IPS-20b (cell line): ENCODE measurements around the gene CFAP45.

Source experiments
- H3K27ac ChIP-seq: one replicate; pipeline ENCODE4 v1.5.1; 2013; ENCODE audit warnings: low read length
- H3K27me3 ChIP-seq: 2 replicates; pipeline ENCODE4 v1.6.1; 2013; ENCODE audit warnings: mild to moderate bottlenecking, low read length, inconsistent platforms; ENCODE audit not compliant: insufficient read depth
- H3K36me3 ChIP-seq: 2 replicates; pipeline ENCODE4 v1.6.1; 2013; ENCODE audit warnings: low read depth, mild to moderate bottlenecking, inconsistent platforms, low read length, moderate library complexity; ENCODE audit not compliant: insufficient read depth
- H3K4me1 ChIP-seq: 2 replicates; pipeline ENCODE4 v1.6.1; 2013; ENCODE audit warnings: mild to moderate bottlenecking, control low read depth, inconsistent platforms, low read length, moderate library complexity; ENCODE audit not compliant: insufficient read depth
- H3K4me3 ChIP-seq: 2 replicates; pipeline ENCODE4 v1.5.1; 2013; ENCODE audit warnings: mild to moderate bottlenecking, low read length, inconsistent platforms
- H3K9ac ChIP-seq: 2 replicates; pipeline ENCODE4 v1.6.1; 2013; ENCODE audit warnings: low read depth, mild to moderate bottlenecking, inconsistent platforms, low read length, moderate library complexity
- H3K9me3 ChIP-seq: 2 replicates; pipeline ENCODE4 v1.6.1; 2013; ENCODE audit warnings: mild to moderate bottlenecking, low read depth, low read length, inconsistent platforms; ENCODE audit not compliant: insufficient read depth

The CFAP45 gene

GRCh38 chr1:159927211-159927848 is 27.4 kb upstream of the CFAP45 start:
- Histone ChIP-seq H3K27me3 (peaks cover 19% of the 10 kb centered on the region), H3K36me3 (peaks cover 46% of the 10 kb centered on the region)

DNA sequence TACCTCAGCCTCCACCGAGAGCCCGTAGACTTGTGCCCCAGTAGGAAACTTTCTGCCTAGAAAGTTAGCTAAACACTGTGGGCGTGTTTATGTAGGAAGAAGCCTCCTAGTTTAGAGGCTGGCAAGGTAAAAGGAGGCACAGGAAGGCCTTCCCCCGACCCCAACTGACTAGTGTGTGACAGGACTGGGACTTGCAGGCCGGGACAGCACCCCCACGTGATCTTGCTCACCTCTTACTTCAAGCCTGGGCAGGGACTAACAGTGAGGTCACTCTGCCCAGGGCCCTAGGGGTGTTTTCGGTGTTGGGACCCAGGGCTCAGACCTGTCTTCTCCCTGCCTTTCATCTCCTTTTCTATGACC is 25.7 kb upstream of the CFAP45 start:
- H3K4me1 ChIP-seq = peaks cover 14% of the 10 kb centered on the region; the same call in 1 of the 2 replicates
- H3K27ac ChIP-seq = no peak overlapping the region
- H3K4me3 ChIP-seq = peak overlapping the region; percentile 71
- peaks cover 37% of the 10 kb centered on the region for H3K36me3 ChIP-seq
- no peaks in the 10 kb centered on the region for H3K9me3 ChIP-seq
- H3K27me3 ChIP-seq = peaks cover 19% of the 10 kb centered on the region
- H3K9ac ChIP-seq = peak overlapping the region; percentile 6; the same call in 1 of the 2 replicates

More at GRCh38 chr1:159927211-159927848, 27.4 kb upstream of the CFAP45 start:
- peaks cover 14% of the 10 kb centered on the region; the same call in 1 of the 2 replicates for H3K4me1 ChIP-seq
- H3K9ac ChIP-seq = no peak overlapping the region
- H3K27ac ChIP-seq = no peak overlapping the region
- no peaks in the 10 kb centered on the region for H3K9me3 ChIP-seq
- H3K4me3 ChIP-seq = no peak overlapping the region

GRCh38 chr1:159924791-159925718 is 25.1 kb upstream of the CFAP45 start, which contains the start of gene TAGLN2:
TAGLN2 (minus strand) TSS chr1:159925507; CDS start chr1:159920509, 4,998 bp downstream.
- peaks cover 19% of the 10 kb centered on the region for H3K27me3 ChIP-seq
- H3K36me3 ChIP-seq = peaks cover 33% of the 10 kb centered on the region
- no peak within 1 kb of the TSS for H3K27ac ChIP-seq
- H3K4me1 ChIP-seq = peaks cover 14% of the 10 kb centered on the region; the same call in 1 of the 2 replicates
- H3K4me3 ChIP-seq = peak within 1 kb of the TSS; percentile 71
- H3K9ac ChIP-seq = peak within 1 kb of the TSS; percentile 59
- H3K9me3 ChIP-seq = no peaks in the 10 kb centered on the region

DNA sequence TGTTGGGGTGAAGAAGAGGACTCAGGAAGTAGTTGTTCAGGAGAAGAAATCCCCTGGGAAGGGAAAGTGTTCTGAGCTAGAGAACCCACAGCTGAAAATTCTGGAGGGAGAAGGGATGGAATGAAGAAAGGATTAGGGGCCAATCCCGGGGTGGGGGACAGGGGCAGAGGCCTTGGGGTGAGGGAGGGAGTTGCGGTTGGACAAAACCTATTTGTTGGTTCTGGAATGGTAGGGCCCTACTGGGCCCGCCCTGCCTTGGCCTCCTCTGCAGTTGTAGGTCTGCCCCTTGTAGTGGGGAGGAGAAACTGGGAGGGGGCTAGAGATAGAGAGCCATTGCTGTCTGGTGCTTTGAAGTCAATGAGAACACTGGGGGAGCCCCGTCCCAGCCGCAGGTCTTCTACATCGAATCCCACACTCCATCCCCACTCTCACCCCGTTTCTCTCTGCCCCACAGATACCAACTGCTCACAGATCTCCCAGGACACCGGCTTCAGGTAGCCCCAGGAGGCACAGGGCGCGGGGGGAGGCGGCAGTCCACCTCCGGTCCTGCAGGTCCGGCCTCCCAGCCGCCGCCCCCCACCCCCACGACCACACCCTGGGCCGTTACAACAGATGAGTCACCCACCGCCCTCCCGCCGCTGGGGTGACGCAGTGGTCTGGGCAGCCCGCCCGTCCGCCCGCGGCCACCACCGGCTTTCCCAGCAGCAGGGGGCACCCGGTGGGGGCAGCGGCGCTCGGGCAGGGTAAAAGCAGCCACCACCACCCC is 24.2 kb upstream of the CFAP45 start:
- H3K27me3 ChIP-seq = peaks cover 19% of the 10 kb centered on the region
- peak overlapping the region; percentile 71 for H3K4me3 ChIP-seq
- peaks cover 14% of the 10 kb centered on the region; the same call in 1 of the 2 replicates for H3K4me1 ChIP-seq
- no peaks in the 10 kb centered on the region for H3K9me3 ChIP-seq
- peak overlapping the region; percentile 59; the same call in 1 of the 2 replicates for H3K9ac ChIP-seq
- H3K36me3 ChIP-seq = peaks cover 33% of the 10 kb centered on the region
- H3K27ac ChIP-seq = no peak overlapping the region

- H3K4me1 ChIP-seq = peaks cover 14% of the 10 kb centered on the region; the same call in 1 of the 2 replicates
- peaks cover 35% of the 10 kb centered on the region for H3K36me3 ChIP-seq
- H3K27ac ChIP-seq = no peak overlapping the region
- H3K27me3 ChIP-seq = peaks cover 19% of the 10 kb centered on the region
- H3K9me3 ChIP-seq = no peaks in the 10 kb centered on the region
- peak overlapping the region; percentile 71 for H3K4me3 ChIP-seq
- peak overlapping the region; percentile 57; the same call in 1 of the 2 replicates for H3K9ac ChIP-seq
Measured at GRCh38 chr1:159923203-159924024, 23.4 kb upstream of the CFAP45 start.

DNA sequence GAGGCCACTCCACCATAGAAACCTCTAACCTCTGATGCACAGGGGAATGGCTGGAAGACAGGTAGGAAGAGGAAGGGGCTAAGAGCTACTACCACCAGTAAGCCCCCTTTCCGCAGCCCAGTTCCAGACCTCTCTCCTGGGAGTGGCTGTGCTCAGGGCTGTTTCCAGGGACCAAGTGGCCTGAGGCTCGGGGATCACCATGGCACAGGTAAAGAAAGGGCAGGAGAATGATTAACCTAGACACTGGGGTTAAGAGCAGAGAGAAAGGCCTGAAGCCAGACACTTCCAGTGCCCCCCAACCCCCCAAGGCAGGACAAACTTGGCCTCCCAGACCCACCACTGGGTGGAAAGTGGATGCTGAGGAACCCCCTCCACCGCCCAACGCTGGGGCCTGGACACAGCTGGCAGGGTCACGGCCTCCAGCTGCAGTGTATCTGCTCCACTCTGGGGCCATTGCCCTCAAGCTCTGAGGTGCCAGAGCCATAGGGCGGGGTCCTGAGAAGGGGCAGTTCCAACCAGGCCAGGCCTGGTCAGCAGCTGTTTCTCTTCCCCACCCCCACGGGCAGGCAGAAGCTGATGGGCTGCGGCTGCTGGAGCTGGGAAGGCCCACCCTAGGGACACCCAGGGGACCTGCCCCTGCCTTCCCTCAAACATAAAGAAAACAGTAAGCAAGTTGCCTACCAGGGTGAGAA is 22.7 kb upstream of the CFAP45 start:
- Histone ChIP-seq H3K9ac (peak overlapping the region; percentile 57; the same call in 1 of the 2 replicates), H3K4me3 (peak overlapping the region; percentile 71; the same call in 1 of the 2 replicates), H3K27me3 (peaks cover 19% of the 10 kb centered on the region), H3K27ac (no peak overlapping the region), H3K4me1 (peaks cover 14% of the 10 kb centered on the region; the same call in 1 of the 2 replicates), H3K9me3 (no peaks in the 10 kb centered on the region), H3K36me3 (peaks cover 30% of the 10 kb centered on the region)

DNA sequence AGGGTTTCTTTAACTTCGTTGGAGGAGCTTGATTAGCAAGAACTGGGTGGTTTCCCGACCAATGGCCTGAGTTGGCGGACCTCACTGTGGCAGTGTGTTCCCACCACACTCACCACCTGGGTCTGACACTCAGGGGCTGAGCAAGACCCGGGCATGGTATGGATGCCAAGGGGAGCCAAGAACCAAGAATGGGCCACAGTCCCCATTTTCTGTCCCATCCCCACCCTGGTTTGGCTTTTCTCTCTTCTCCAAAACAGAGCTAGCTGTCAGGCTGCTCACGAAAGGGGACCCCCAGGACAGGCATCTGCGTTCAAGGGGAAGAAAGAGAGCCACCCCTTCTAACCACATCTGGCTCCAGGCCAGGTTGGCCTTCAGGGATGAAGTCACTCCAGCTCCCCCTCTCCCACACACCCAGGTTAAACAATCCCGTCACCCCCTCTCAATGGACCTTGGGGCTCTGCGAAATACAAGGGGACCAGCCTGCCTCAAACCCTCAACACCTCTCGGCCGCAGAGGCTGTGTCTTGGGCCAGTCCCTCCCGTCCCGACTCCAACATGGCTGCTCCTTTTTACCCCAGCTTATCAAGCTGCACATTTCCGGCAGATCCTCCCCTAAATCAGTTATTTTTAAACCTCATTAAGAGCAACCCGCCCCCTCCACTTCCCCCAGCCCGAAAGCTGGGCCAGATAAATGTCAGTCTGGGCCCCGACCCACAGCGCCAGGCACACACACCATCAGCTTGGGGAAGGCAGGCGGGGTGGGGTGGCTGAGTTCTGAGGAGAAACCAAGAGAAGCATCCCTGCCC is 21.9 kb upstream of the CFAP45 start:
- Histone ChIP-seq H3K27ac (no peak overlapping the region), H3K36me3 (peaks cover 22% of the 10 kb centered on the region), H3K27me3 (peaks cover 19% of the 10 kb centered on the region), H3K9ac (no peak overlapping the region), H3K9me3 (no peaks in the 10 kb centered on the region), H3K4me1 (peaks cover 14% of the 10 kb centered on the region; the same call in 1 of the 2 replicates), H3K4me3 (no peak overlapping the region)

DNA sequence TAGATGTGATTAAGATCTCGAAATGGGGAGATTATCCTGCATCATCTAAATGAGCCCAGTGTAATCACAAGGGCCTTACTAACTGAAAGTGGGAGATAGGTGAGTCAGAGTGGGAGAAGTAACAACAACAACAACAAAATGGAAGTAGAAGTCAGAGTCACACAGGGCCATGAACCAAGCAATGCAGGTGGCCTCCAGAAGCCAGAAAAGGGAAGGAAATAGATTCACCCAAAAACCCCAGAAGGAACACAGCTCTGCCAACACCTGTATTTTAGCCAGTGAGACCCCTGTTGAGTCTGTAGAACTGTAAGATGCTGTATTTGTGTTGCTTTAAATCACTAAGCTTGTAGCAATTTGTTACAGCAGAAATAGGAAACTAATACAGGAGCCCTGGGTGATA is 21.3 kb upstream of the CFAP45 start:
- Histone ChIP-seq H3K4me1 (peaks cover 18% of the 10 kb centered on the region), H3K4me3 (no peak overlapping the region), H3K27me3 (peaks cover 19% of the 10 kb centered on the region), H3K9ac (no peak overlapping the region), H3K27ac (no peak overlapping the region), H3K9me3 (no peaks in the 10 kb centered on the region), H3K36me3 (peaks cover 18% of the 10 kb centered on the region)

GRCh38 chr1:159920651-159921050 is 20.7 kb upstream of the CFAP45 start:
- peaks cover 19% of the 10 kb centered on the region for H3K27me3 ChIP-seq
- peaks cover 23% of the 10 kb centered on the region for H3K4me1 ChIP-seq
- peaks cover 18% of the 10 kb centered on the region for H3K36me3 ChIP-seq
- no peaks in the 10 kb centered on the region for H3K9me3 ChIP-seq
- no peak overlapping the region for H3K9ac ChIP-seq
- no peak overlapping the region for H3K4me3 ChIP-seq
- no peak overlapping the region for H3K27ac ChIP-seq

- no peak overlapping the region for H3K27ac ChIP-seq
- H3K36me3 ChIP-seq = peaks cover 18% of the 10 kb centered on the region
- H3K9ac ChIP-seq = no peak overlapping the region
- peaks cover 19% of the 10 kb centered on the region for H3K27me3 ChIP-seq
- no peaks in the 10 kb centered on the region for H3K9me3 ChIP-seq
- H3K4me1 ChIP-seq = peaks cover 27% of the 10 kb centered on the region
- no peak overlapping the region for H3K4me3 ChIP-seq
Measured at GRCh38 chr1:159920202-159920601, 20.2 kb upstream of the CFAP45 start.
